Endothelial cell of umbilical vein (primary cell): ENCODE results near the gene PGRMC1. TPM values are rescaled to one million over a fixed set of nuclear protein-coding genes. Genes with fewer than 3 reads are reported as not detected.

ENCODE experiments used
- BruUV-seq: library from RNA; stranded (reverse); fragments of 400-500 nt; replicated peaks from 2 replicates; lab custom pipeline; 2021; lab: Mats Ljungman, UMichigan
- CTCF ChIA-PET: fragments of 300-600, 350-600 bp; sonication (Branson Sonifier 250); formaldehyde crosslinking; loops from one replicate; lab custom pipeline; 2021; ENCODE audit warnings: antibody characterized with exemption, inconsistent platforms; lab: Charles Lee
- POLR2A ChIA-PET: fragments of 300-600, 350-600 bp; sonication (Branson Sonifier 250); formaldehyde crosslinking; loops from one replicate; lab custom pipeline; 2021; ENCODE audit warnings: antibody characterized with exemption, inconsistent platforms; lab: Charles Lee
- DNase-seq: peaks from one replicate; pipeline ENCODE4 v3.0.0-alpha.2; 2011; ENCODE audit warnings: low read depth, low spot score
- FAIRE-seq: peaks from 2 replicates; lab custom pipeline; 2011; peaks lifted over from hg19 to GRCh38; lab: Jason Lieb, UNC
- H2AFZ ChIP-seq: 2 replicates; pipeline ENCODE4 v1.6.0; 2012; ENCODE audit warnings: low read depth, low read length, control low read depth, inconsistent platforms
- H3K27ac ChIP-seq: 2 replicates; pipeline ENCODE4 v1.5.1; 2011; ENCODE audit warnings: low read depth, mild to moderate bottlenecking, control low read depth, low read length, moderate library complexity; ENCODE audit not compliant: insufficient read depth
- H3K27me3 ChIP-seq, 2 experiments: 2 replicates each; pipeline versions ENCODE4 v1.6.0 to v1.6.1; 2011; ENCODE audit warnings: low read length in 2 of 2, mixed read lengths in 1 of 2; ENCODE audit not compliant: control insufficient read depth in 2 of 2, insufficient read depth in 2 of 2
- H3K36me3 ChIP-seq, 2 experiments: 2 replicates in 1 of 2; 3 replicates in 1 of 2; pipeline ENCODE4 v1.5.1; 2011; ENCODE audit warnings: low read length in 2 of 2, mild to moderate bottlenecking in 1 of 2, moderate library complexity in 1 of 2; ENCODE audit not compliant: control insufficient read depth in 2 of 2, insufficient read depth in 2 of 2; ENCODE audit errors: extremely low read depth in 1 of 2
- H3K4me1 ChIP-seq: 3 replicates; pipeline ENCODE4 v1.5.1; 2011; ENCODE audit warnings: mild to moderate bottlenecking, low read length; ENCODE audit not compliant: control insufficient read depth, insufficient read depth; ENCODE audit errors: extremely low read depth
- H3K4me2 ChIP-seq: 2 replicates; pipeline ENCODE4 v1.6.1; 2011; ENCODE audit warnings: low read length, control low read depth, mixed read lengths; ENCODE audit not compliant: insufficient read depth
- H3K4me3 ChIP-seq, 3 experiments: fragments of 200-600 bp in 1 of 3; sonication (generic), shearing (Covaris generic) in 1 of 3; replicated peaks in 1 of 3; 2 replicates each; pipeline ENCODE4 v1.5.1; 2011 to 2016; ENCODE audit warnings: control low read depth in 3 of 3, low read length in 3 of 3, mild to moderate bottlenecking in 2 of 3, inconsistent platforms in 1 of 3, low read depth in 1 of 3, moderate library complexity in 1 of 3; ENCODE audit not compliant: insufficient read depth in 1 of 3
- H3K79me2 ChIP-seq: 2 replicates; pipeline ENCODE4 v1.6.0; 2012; ENCODE audit warnings: low read length, inconsistent platforms; ENCODE audit not compliant: control insufficient read depth, insufficient read depth
- H3K9ac ChIP-seq: replicated peaks from 2 replicates; pipeline ENCODE3; 2011; ENCODE audit warnings: low read length, control low read depth; ENCODE audit not compliant: insufficient read depth; ENCODE audit errors: extremely low read depth
- H3K9me1 ChIP-seq: replicated peaks from 3 replicates; pipeline ENCODE4 v1.6.0; 2011; ENCODE audit warnings: mild to moderate bottlenecking, low read length; ENCODE audit not compliant: control insufficient read depth, insufficient read depth; ENCODE audit errors: extremely low read depth
- H3K9me3 ChIP-seq: replicated peaks from 2 replicates; pipeline ENCODE4 v1.5.1; 2012; ENCODE audit warnings: low read length, inconsistent platforms; ENCODE audit not compliant: control insufficient read depth, insufficient read depth
- H4K20me1 ChIP-seq: replicated peaks from 2 replicates; pipeline ENCODE3; 2011; ENCODE audit warnings: mild to moderate bottlenecking, low read length; ENCODE audit not compliant: control insufficient read depth, insufficient read depth; ENCODE audit errors: extremely low read depth
- CTCF ChIP-seq, 2 donors: IDR thresholded peaks; 1 replicate in 1 of 2; 2 replicates in 1 of 2; pipeline ENCODE4 v1.5.1; 2011; ENCODE audit warnings: low read length in 2 of 2, mild to moderate bottlenecking in 2 of 2, moderate library complexity in 2 of 2, control low read depth in 1 of 2, inconsistent platforms in 1 of 2, low read depth in 1 of 2; ENCODE audit not compliant: insufficient read depth in 1 of 2; ENCODE audit errors: extremely low read depth in 1 of 2
- EZH2 ChIP-seq: IDR thresholded peaks from 2 replicates; pipeline ENCODE4 v1.6.1; 2012; ENCODE audit warnings: borderline replicate concordance, low read depth, mild to moderate bottlenecking, moderate library complexity, low read length, inconsistent platforms; ENCODE audit not compliant: severe bottlenecking
- FOS ChIP-seq: IDR thresholded peaks from 2 replicates; pipeline ENCODE4 v1.6.1; 2011; ENCODE audit warnings: mild to moderate bottlenecking, low read length, moderate library complexity, borderline replicate concordance; ENCODE audit not compliant: insufficient read depth
- GATA2 ChIP-seq: IDR thresholded peaks from 2 replicates; pipeline ENCODE4 v1.7.0; 2011; ENCODE audit warnings: low read depth, mild to moderate bottlenecking, moderate library complexity, mixed read lengths, low read length; ENCODE audit not compliant: insufficient read length, insufficient read depth
- JUN ChIP-seq: IDR thresholded peaks from 2 replicates; pipeline ENCODE4 v1.6.1; 2011; ENCODE audit warnings: borderline replicate concordance, low read depth; ENCODE audit not compliant: insufficient read length, insufficient read depth
- MAX ChIP-seq: IDR thresholded peaks from 2 replicates; pipeline ENCODE4 v1.6.1; 2011; ENCODE audit not compliant: insufficient read depth, insufficient read length
- MYC ChIP-seq: IDR thresholded peaks from one replicate; pipeline ENCODE4 v1.6.1; 2011; ENCODE audit warnings: mild to moderate bottlenecking, low read depth, low read length
- POLR2A ChIP-seq: IDR thresholded peaks from 2 replicates; pipeline ENCODE4 v1.6.1; 2012; ENCODE audit warnings: low read depth, mild to moderate bottlenecking, control low read depth, low read length
- POLR2AphosphoS5 ChIP-seq: IDR thresholded peaks from 2 replicates; pipeline ENCODE4 v1.6.1; 2012; ENCODE audit warnings: low read depth, mild to moderate bottlenecking, control low read depth, low read length, moderate library complexity; ENCODE audit not compliant: insufficient read depth
- dilution Hi-C: fragments of 300-500 bp; cut with MboI; formaldehyde crosslinking; loops from one replicate; pipeline ENCODE4 v1.15.0; 2019; ENCODE audit warnings: low sequenced_read_pairs; ENCODE audit not compliant: extremely low pct_ligation_motif_present
- intact Hi-C: fragments of 100-400 bp; cut with micrococcal nuclease; formaldehyde crosslinking; loops from one replicate; pipeline ENCODE4 v1.10.0; 2022
- polyA plus RNA-seq, 4 experiments: library from polyadenylated mRNA; depleted of rRNA in 3 of 4; stranded (reverse) in 3 of 4; unstranded in 1 of 4; fragments of >200 nt; gene quantifications; 2 replicates each; pipeline versions ENCODE4 v1.2.1 to v1.2.3, GENCODE V29; 2011 to 2012; ENCODE audit warnings: missing spikeins in 1 of 4
- total RNA-seq: library from RNA; stranded (reverse); gene quantifications from 2 replicates; pipeline ENCODE4 v1.2.3, GENCODE V29; 2021

The PGRMC1 gene
- total and polyA plus RNA-seq, 2 donors (not counting 3 experiments of a cell fraction or from before 2014, with no cell fraction given), result 37.4 to 61.8 TPM

GRCh38 chrX:119189595-119189994 is 46.5 kb upstream of the PGRMC1 start:
- ChIA-PET POLR2A (interaction anchor here (0.6 kb wide), 1 partner anchor 23 kb away, joined by 3 read pairs; no protein-coding TSS in a partner anchor), CTCF (interaction anchor here (0.8 kb wide), 1 partner anchor 59 kb away, joined by 3 read pairs; no protein-coding TSS in a partner anchor)
- no peaks in the 10 kb centered on the region for H3K9me1 ChIP-seq
- BruUV-seq, result no TSS peak
- no peak overlapping the region for H3K4me3 ChIP-seq
- no peak overlapping the region for H2AFZ ChIP-seq
- H3K9ac ChIP-seq, result no peak overlapping the region
- no peak for DNase-seq
- no peaks in the 10 kb centered on the region for H3K9me3 ChIP-seq
- no peaks in the 10 kb centered on the region for H3K27me3 ChIP-seq
- H3K79me2 ChIP-seq, result no peaks in the 10 kb centered on the region
- H3K27ac ChIP-seq, result no peak overlapping the region
- intact Hi-C loops, result no loop called here
- H3K4me1 ChIP-seq, result no peaks in the 10 kb centered on the region
- TF ChIP-seq MYC (no peak), JUN (no peak), GATA2 (no peak), POLR2A (no peak), EZH2 (no peak), POLR2AphosphoS5 (no peak), MAX (no peak), CTCF (IDR thresholded peaks at IDR 0.05; ENCODE audit: extremely low read depth in 1 of 2, insufficient read depth in 1 of 2, low read depth in 1 of 2, low read length in 2 of 2) (no peak), FOS (no peak)
- H3K36me3 ChIP-seq, result no peaks in the 10 kb centered on the region
- no peak overlapping the region for H3K4me2 ChIP-seq
- no peak for FAIRE-seq
- dilution Hi-C loops, result no loop called here
- no peaks in the 10 kb centered on the region for H4K20me1 ChIP-seq
